Measurements from ENCODE around the gene ABCB9. TPM values are rescaled to one million over a fixed set of nuclear protein-coding genes. Genes with fewer than 3 reads are reported as not detected.

ABCB9 gene
- total RNA-seq, 1 experiment from 2014 or later, result 4.6 TPM

GRCh38 chr12:122968104-122968503, 1.8 kb upstream of the ABCB9 start:
- no peak overlapping the region for H3K18ac ChIP-seq (ENCODE audit: insufficient read length, low read depth, low read length)
- no peak for TF ChIP-seq CTCF (conservative IDR thresholded peaks at IDR 0.05)

More at GRCh38 chr12:122968104-122968503, 1.8 kb upstream of the ABCB9 start:
- H3K23ac ChIP-seq (ENCODE audit: insufficient read length, low read depth, low read length), result no peak overlapping the region
- no peak overlapping the region for H3K14ac ChIP-seq (ENCODE audit: insufficient read depth, low read length)
- peaks cover 21% of the 10 kb centered on the region for H3K27me3 Mint-ChIP-seq (ENCODE audit: low read depth)
- no peak overlapping the region for H3K4me3 Mint-ChIP-seq
- H4K91ac ChIP-seq (ENCODE audit: insufficient read length, low read depth, low read length), result no peak overlapping the region
- H3T11ph ChIP-seq (ENCODE audit: low read length), result no peak overlapping the region
- H2BK120ac ChIP-seq (ENCODE audit: low read depth, low read length, poor library complexity, severe bottlenecking), result no peak overlapping the region
- no peaks in the 10 kb centered on the region for H3K27me3 ChIP-seq (ENCODE audit: insufficient read depth, low read length)
- H3K9me3 Mint-ChIP-seq, result no peaks in the 10 kb centered on the region
- H2BK5ac ChIP-seq (ENCODE audit: insufficient read length, low read length), result no peak overlapping the region
- H3K27ac ChIP-seq (ENCODE audit: insufficient read length, low read depth, low read length), result no peak overlapping the region
- peaks cover 5 to 17% of the 10 kb centered on the region in 2 experiments for H3K4me1 Mint-ChIP-seq
- no peak overlapping the region for H2BK12ac ChIP-seq (ENCODE audit: insufficient read length, low read depth, low read length)
- H3K9ac ChIP-seq (ENCODE audit: extremely low read depth, insufficient read length, low read length), result no peak overlapping the region
- no peaks in the 10 kb centered on the region for H3K79me1 ChIP-seq (ENCODE audit: insufficient read depth, low read depth, low read length, poor library complexity, severe bottlenecking)
- no peak overlapping the region for H4K5ac ChIP-seq (ENCODE audit: insufficient read length, low read depth, low read length)
- H2AK5ac ChIP-seq (ENCODE audit: insufficient read length, low read length), result no peak overlapping the region
- no peak overlapping the region for H4K8ac ChIP-seq (replicated peaks; ENCODE audit: insufficient read length, low read depth, low read length)
- H3K27ac Mint-ChIP-seq, result no peak overlapping the region
- H3K4ac ChIP-seq (ENCODE audit: low read depth, low read length), result no peak overlapping the region
- no peak overlapping the region for H3K4me2 ChIP-seq (ENCODE audit: insufficient read depth, insufficient read length, low read length)
- H2BK20ac ChIP-seq (ENCODE audit: low read depth, low read length, poor library complexity, severe bottlenecking), result no peak overlapping the region
- no peak for DNase-seq
- H2BK15ac ChIP-seq (ENCODE audit: low read depth, low read length), result no peak overlapping the region
- H3K79me2 ChIP-seq (ENCODE audit: insufficient read depth, low read length), result no peaks in the 10 kb centered on the region
- no peaks in the 10 kb centered on the region for H3K4me1 ChIP-seq (ENCODE audit: insufficient read depth, low read length)
- H4K20me1 ChIP-seq (ENCODE audit: control insufficient read depth, insufficient read depth, insufficient read length), result no peaks in the 10 kb centered on the region
- no CpG with 5 or more reads among the region's 2 CpGs for WGBS (ENCODE audit: extremely low coverage, insufficient read length, low lambda C conversion rate)
- H3K56ac ChIP-seq (ENCODE audit: insufficient read length, low read depth, low read length), result no peak overlapping the region
- H3K36me3 Mint-ChIP-seq (ENCODE audit: insufficient read depth in 1 of 3, low read depth in 3 of 3), result no peaks in the 10 kb centered on the region
- H3K23me2 ChIP-seq (ENCODE audit: insufficient read length, low read depth, low read length, poor library complexity, severe bottlenecking), result peaks cover 6% of the 10 kb centered on the region
- no peaks in the 10 kb centered on the region for H3K9me3 ChIP-seq (ENCODE audit: control insufficient read depth, low read depth, low read length)
- H2AFZ ChIP-seq (ENCODE audit: low read length), result no peak overlapping the region
